Fibroblast of the aortic adventitia (primary cell): Measurements from ENCODE around the gene LRPAP1. TPM values are rescaled to one million over a fixed set of nuclear protein-coding genes. Genes with fewer than 3 reads are reported as not detected.

ENCODE experiments used
- DNase-seq: peaks from one replicate; pipeline ENCODE4 v3.0.0-alpha.2; 2010; ENCODE audit warnings: low read depth
- H3K4me3 ChIP-seq: 2 replicates; pipeline ENCODE4 v1.5.1; 2011; ENCODE audit warnings: low read depth, mild to moderate bottlenecking, control low read depth, low read length, moderate library complexity
- CTCF ChIP-seq: IDR thresholded peaks from 2 replicates; pipeline ENCODE4 v1.5.1; 2011; ENCODE audit warnings: mild to moderate bottlenecking, low read length, control low read depth, inconsistent platforms; ENCODE audit not compliant: insufficient read depth
- total RNA-seq: library from RNA; depleted of rRNA; stranded (reverse); fragments of >200 nt; gene quantifications from 2 replicates; pipeline ENCODE4 v1.2.3, GENCODE V29; 2012; ENCODE audit warnings: low replicate concordance

The LRPAP1 gene
- total RNA-seq, 1 donor: 61.0 TPM

GRCh38 chr4:3498407-3498806 lies 33.8 kb downstream of the LRPAP1 start:
- no peak for TF ChIP-seq CTCF
- no peak overlapping the region for H3K4me3 ChIP-seq
- DNase-seq: no peak

GRCh38 chr4:3497523-3498389 lies 34.5 kb downstream of the LRPAP1 start:
- DNase-seq: no peak
- TF ChIP-seq CTCF: no peak
- H3K4me3 ChIP-seq: no peak overlapping the region

GRCh38 chr4:3497095-3497494 lies 35.1 kb downstream of the LRPAP1 start:
- no peak for DNase-seq
- no peak for TF ChIP-seq CTCF
- no peak overlapping the region for H3K4me3 ChIP-seq

DNA sequence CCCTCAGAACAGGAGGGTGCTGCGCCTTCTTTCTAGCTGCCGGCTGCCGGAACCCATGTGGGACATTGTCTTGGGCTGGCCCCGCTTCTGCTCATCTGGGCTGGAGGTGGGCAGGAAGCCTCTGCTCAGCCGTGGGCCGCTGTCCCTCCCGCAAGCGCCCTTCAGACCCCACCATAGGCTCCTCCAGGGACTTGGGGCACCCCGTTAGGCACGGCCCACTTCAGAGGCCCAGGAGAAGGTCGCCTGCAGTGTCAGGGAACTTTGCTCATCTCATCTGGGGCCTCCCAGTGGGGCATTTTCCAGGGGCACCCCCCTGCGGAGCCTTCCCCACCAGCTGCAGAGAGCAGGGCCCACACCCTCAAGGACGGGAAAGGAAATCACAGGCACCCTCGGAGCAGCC lies 36.2 kb downstream of the LRPAP1 start:
- H3K4me3 ChIP-seq: no peak overlapping the region
- no peak for DNase-seq
- no peak for TF ChIP-seq CTCF

- TF ChIP-seq CTCF: no peak
- DNase-seq: no peak
- no peak overlapping the region for H3K4me3 ChIP-seq
Measured at GRCh38 chr4:3495204-3495975, 36.8 kb downstream of the LRPAP1 start.

GRCh38 chr4:3494462-3494871 lies 37.8 kb downstream of the LRPAP1 start:
- no peak for TF ChIP-seq CTCF
- H3K4me3 ChIP-seq: no peak overlapping the region
- DNase-seq: no peak
